Measurements from ENCODE around the gene ATP1A3. TPM values are rescaled to one million over a fixed set of nuclear protein-coding genes. Genes with fewer than 3 reads are reported as not detected.
A peak's percentile ranks its signal among the peaks of the same experiment; 100 is the strongest.

The ATP1A3 gene
- total and polyA plus RNA-seq, 2 of the 13 experiments (the other 11 are each of a cell fraction or from before 2014, with no cell fraction given), result 0.01 to 0.04 TPM

GRCh38 chr19:41959056-41960053 is 34.7 kb downstream of the ATP1A3 start, which contains the start of gene RABAC1 (continued):
- no peak for TF ChIP-seq ZNF704 (CRISPR knock-in tag; IDR thresholded peaks at IDR 0.05; ENCODE audit: borderline replicate concordance)
- TF ChIP-seq CENPX (CRISPR knock-in tag; IDR thresholded peaks at IDR 0.05), result no peak
- no peak for TF ChIP-seq ZNF567 (CRISPR knock-in tag; IDR thresholded peaks at IDR 0.05; ENCODE audit: borderline replicate concordance)
- TF ChIP-seq SNAPC2 (CRISPR knock-in tag; IDR thresholded peaks at IDR 0.05), result no peak
- TF ChIP-seq, protein P1, sequence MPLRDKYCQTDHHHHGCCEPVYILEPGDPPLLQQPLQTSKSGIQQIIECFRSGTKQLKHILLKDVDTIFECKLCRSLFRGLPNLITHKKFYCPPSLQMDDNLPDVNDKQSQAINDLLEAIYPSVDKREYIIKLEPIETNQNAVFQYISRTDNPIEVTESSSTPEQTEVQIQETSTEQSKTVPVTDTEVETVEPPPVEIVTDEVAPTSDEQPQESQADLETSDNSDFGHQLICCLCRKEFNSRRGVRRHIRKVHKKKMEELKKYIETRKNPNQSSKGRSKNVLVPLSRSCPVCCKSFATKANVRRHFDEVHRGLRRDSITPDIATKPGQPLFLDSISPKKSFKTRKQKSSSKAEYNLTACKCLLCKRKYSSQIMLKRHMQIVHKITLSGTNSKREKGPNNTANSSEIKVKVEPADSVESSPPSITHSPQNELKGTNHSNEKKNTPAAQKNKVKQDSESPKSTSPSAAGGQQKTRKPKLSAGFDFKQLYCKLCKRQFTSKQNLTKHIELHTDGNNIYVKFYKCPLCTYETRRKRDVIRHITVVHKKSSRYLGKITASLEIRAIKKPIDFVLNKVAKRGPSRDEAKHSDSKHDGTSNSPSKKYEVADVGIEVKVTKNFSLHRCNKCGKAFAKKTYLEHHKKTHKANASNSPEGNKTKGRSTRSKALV (CRISPR knock-in tag; IDR thresholded peaks at IDR 0.05), result no peak
- TF ChIP-seq GPN1 (CRISPR knock-in tag; IDR thresholded peaks at IDR 0.05; ENCODE audit: borderline replicate concordance), result no peak
- TF ChIP-seq GMEB1 (CRISPR knock-in tag; IDR thresholded peaks at IDR 0.05; ENCODE audit: borderline replicate concordance), result peak; percentile 98
- TF ChIP-seq JUN (CRISPR knock-in tag; IDR thresholded peaks at IDR 0.05), result no peak
- TF ChIP-seq ZSCAN12 (CRISPR knock-in tag; IDR thresholded peaks at IDR 0.05), result no peak
- TF ChIP-seq ZMYM3 (CRISPR knock-in tag; IDR thresholded peaks at IDR 0.05), result no peak; the same call in 1 of the 2 replicates
- TF ChIP-seq CC2D1A (CRISPR knock-in tag; IDR thresholded peaks at IDR 0.05), result no peak
- TF ChIP-seq ZBTB7A (CRISPR knock-in tag; IDR thresholded peaks at IDR 0.05), result peak; percentile 77; the same call in 1 of the 2 replicates
- TF ChIP-seq ZNF33A (CRISPR knock-in tag; IDR thresholded peaks at IDR 0.05; ENCODE audit: borderline replicate concordance), result no peak
- 0 out of 2 replicates have a peak, but pooled peaks have one; percentile 4 for TF ChIP-seq BCL3 (CRISPR knock-in tag; IDR thresholded peaks at IDR 0.05)
- TF ChIP-seq ZNF562 (CRISPR knock-in tag; IDR thresholded peaks at IDR 0.05; ENCODE audit: borderline replicate concordance), result no peak
- no peak; the same call in 1 of the 2 replicates for TF ChIP-seq TFE3 (CRISPR knock-in tag; IDR thresholded peaks at IDR 0.05)
- 0 out of 2 replicates have a peak, but pooled peaks have one; percentile 17 for TF ChIP-seq ZMYM4 (CRISPR knock-in tag; IDR thresholded peaks at IDR 0.05)
- no peak for TF ChIP-seq FOXC1 (CRISPR knock-in tag; IDR thresholded peaks at IDR 0.05; ENCODE audit: borderline replicate concordance)

Measured in HepG2 (cell line).